MCF 10A (cell line): ENCODE data around the gene RARG. TPM values are rescaled to one million over a fixed set of nuclear protein-coding genes. Genes with fewer than 3 reads are reported as not detected.
A peak's percentile ranks its signal among the peaks of the same experiment; 100 is the strongest.

ENCODE experiments used
- BruUV-seq: library from RNA; stranded (reverse); fragments of 400-500 nt; replicated peaks from 2 replicates; lab custom pipeline; 2021; lab: Mats Ljungman, UMichigan
- CTCF ChIA-PET: fragments of 300-600 bp; sonication (Branson Sonifier 250); formaldehyde crosslinking; extraction: SDS; loops from one replicate; lab custom pipeline; 2021; ENCODE audit warnings: antibody characterized with exemption, inconsistent platforms; lab: Yijun Ruan, JAX
- POLR2A ChIA-PET: fragments of 300-600, 350-650 bp; sonication (Branson Sonifier 250); formaldehyde crosslinking; extraction: SDS; loops from one replicate; lab custom pipeline; 2020; ENCODE audit warnings: antibody characterized with exemption, inconsistent platforms; lab: Yijun Ruan, JAX
- DNase-seq: peaks from one replicate; pipeline ENCODE4 v3.0.0-alpha.2; 2018; ENCODE audit not compliant: unreplicated experiment
- H3K27ac Mint-ChIP-seq: one replicate; pipeline ENCODE4 v1.8.0; 2022; ENCODE audit warnings: mild to moderate bottlenecking, low read depth, mixed read lengths; ENCODE audit not compliant: unreplicated experiment
- H3K27me3 Mint-ChIP-seq: one replicate; pipeline ENCODE4 v1.8.0; 2022; ENCODE audit warnings: mixed read lengths; ENCODE audit not compliant: insufficient read depth, unreplicated experiment
- H3K36me3 Mint-ChIP-seq: one replicate; pipeline ENCODE4 v1.8.0; 2022; ENCODE audit warnings: mild to moderate bottlenecking, moderate library complexity, mixed read lengths; ENCODE audit not compliant: insufficient read depth, unreplicated experiment
- H3K4me1 Mint-ChIP-seq: one replicate; pipeline ENCODE4 v1.8.0; 2022; ENCODE audit warnings: mixed read lengths; ENCODE audit not compliant: insufficient read depth, unreplicated experiment
- H3K4me3 Mint-ChIP-seq: one replicate; pipeline ENCODE4 v1.8.0; 2022; ENCODE audit warnings: mild to moderate bottlenecking, moderate library complexity, mixed read lengths; ENCODE audit not compliant: unreplicated experiment
- H3K9me3 Mint-ChIP-seq: one replicate; pipeline ENCODE4 v1.8.0; 2022; ENCODE audit warnings: mixed read lengths; ENCODE audit not compliant: unreplicated experiment
- CTCF ChIP-seq: fragments of 200-600 bp; IDR thresholded peaks from one replicate; pipeline ENCODE4 v1.8.0; 2022; ENCODE audit warnings: antibody characterized with exemption, mild to moderate bottlenecking; ENCODE audit not compliant: unreplicated experiment
- intact Hi-C: fragments of 100-400 bp; cut with micrococcal nuclease; formaldehyde crosslinking; loops from 2 replicates; pipeline ENCODE4 v1.14.1; 2022
- total RNA-seq: library from RNA; stranded (reverse); gene quantifications from 2 replicates; pipeline ENCODE4 v1.2.3, GENCODE V29; 2022

The RARG gene
- total RNA-seq, 1 experiment from 2014 or later, result 43.7 TPM

- H3K27me3 Mint-ChIP-seq, result no peaks in the 10 kb centered on the region
Observed at GRCh38 chr12:53174881-53175491, 57.0 kb downstream of the RARG start.

GRCh38 chr12:53173085-53173715 lies 58.8 kb downstream of the RARG start:
- Mint-ChIP-seq H3K4me3 (no peak overlapping the region), H3K36me3 (peaks cover 22% of the 10 kb centered on the region), H3K27me3 (no peaks in the 10 kb centered on the region), H3K27ac (no peak overlapping the region), H3K9me3 (no peaks in the 10 kb centered on the region), H3K4me1 (peaks cover 18% of the 10 kb centered on the region)
- TF ChIP-seq CTCF, result no peak
- CTCF ChIA-PET, result interaction anchor here (1.9 to 2.7 kb wide), 2 partner anchors 13 to 108 kb away, joined by 7 to 9 read pairs; no protein-coding TSS in a partner anchor
- intact Hi-C loops, result no loop called here
- DNase-seq, result no peak
- no TSS peak for BruUV-seq
- POLR2A ChIA-PET, result no interaction called here

More at GRCh38 chr12:53174881-53175491, 57.0 kb downstream of the RARG start:
- DNase-seq, result peak; percentile 61
- intact Hi-C loops, result no loop called here
- no peaks in the 10 kb centered on the region for H3K9me3 Mint-ChIP-seq
- H3K4me3 Mint-ChIP-seq, result no peak overlapping the region
- peak; percentile 18 for TF ChIP-seq CTCF
- POLR2A ChIA-PET, result interaction anchor here (0.7 kb wide), 1 partner anchor 129 kb away, joined by 3 read pairs; no protein-coding TSS in a partner anchor
- no TSS peak for BruUV-seq
- H3K4me1 Mint-ChIP-seq, result peaks cover 23% of the 10 kb centered on the region
- no peak overlapping the region for H3K27ac Mint-ChIP-seq
- CTCF ChIA-PET, result interaction anchor here (1.0 to 2.7 kb wide), 4 partner anchors 11 to 109 kb away, joined by 3 to 8 read pairs (median 5); no protein-coding TSS in a partner anchor
- peaks cover 24% of the 10 kb centered on the region for H3K36me3 Mint-ChIP-seq

GRCh38 chr12:53172352-53172751 lies 59.7 kb downstream of the RARG start:
- ChIA-PET POLR2A (no interaction called here), CTCF (interaction anchor here (0.6 to 1.9 kb wide), 2 partner anchors 12 to 397 kb away, joined by 3 to 9 read pairs; no protein-coding TSS in a partner anchor)
- Mint-ChIP-seq H3K9me3 (no peaks in the 10 kb centered on the region), H3K4me1 (peaks cover 18% of the 10 kb centered on the region), H3K36me3 (peaks cover 22% of the 10 kb centered on the region), H3K27me3 (no peaks in the 10 kb centered on the region), H3K27ac (peak overlapping the region; percentile 56), H3K4me3 (no peak overlapping the region)
- BruUV-seq, result no TSS peak
- no peak for DNase-seq
- no peak for TF ChIP-seq CTCF
- intact Hi-C loops, result no loop called here

GRCh38 chr12:53171725-53172329 lies 60.2 kb downstream of the RARG start:
- Mint-ChIP-seq H3K9me3 (no peaks in the 10 kb centered on the region), H3K27ac (peak overlapping the region; percentile 56), H3K4me1 (peaks cover 18% of the 10 kb centered on the region)

More at GRCh38 chr12:53171725-53172329, 60.2 kb downstream of the RARG start:
- H3K27me3 Mint-ChIP-seq, result no peaks in the 10 kb centered on the region
- no TSS peak for BruUV-seq
- ChIA-PET CTCF (interaction anchor here (0.6 to 2.0 kb wide), 3 partner anchors 12 to 40 kb away, joined by 3 to 9 read pairs (median 7); no protein-coding TSS in a partner anchor), POLR2A (no interaction called here)
- DNase-seq, result no peak
- intact Hi-C loops, result no loop called here
- no peak for TF ChIP-seq CTCF
- H3K4me3 Mint-ChIP-seq, result no peak overlapping the region
- peaks cover 22% of the 10 kb centered on the region for H3K36me3 Mint-ChIP-seq
